ENCODE measurements around the gene EEFSEC. TPM values are rescaled to one million over a fixed set of nuclear protein-coding genes. Genes with fewer than 3 reads are reported as not detected.
A peak's percentile ranks its signal among the peaks of the same experiment; 100 is the strongest.

Gene EEFSEC
- total RNA-seq, 6 donors from 2014 or later: 14.9 to 38.8 (median 17.9) TPM

- Histone ChIP-seq H3K27me3 (no peaks in the 10 kb centered on the region), H3K9me3 (no peaks in the 10 kb centered on the region), H3K36me3 (no peaks in the 10 kb centered on the region), H3K4me3 (no peak overlapping the region), H3K4me1 (no peaks in the 10 kb centered on the region), H3K27ac (no peak overlapping the region)
- WGBS, 2 donors: 86 to 93% methylated on average over 4 to 7 of the region's 7 CpGs
- DNase-seq (peak in 1 of 2 donors; percentile 66), ATAC-seq (ENCODE audit: low FRiP score in 2 of 2) (no peak)
- no peak for TF ChIP-seq POLR2AphosphoS5 (IDR thresholded peaks at IDR 0.05)
- no peak for TF ChIP-seq POLR2A (IDR thresholded peaks at IDR 0.05)
- TF ChIP-seq CTCF (IDR thresholded peaks at IDR 0.05): no peak
- no peak for TF ChIP-seq EP300 (IDR thresholded peaks at IDR 0.05)
These were observed 254.0 kb downstream of the EEFSEC start for GRCh38 chr3:128407247-128407646.

GRCh38 chr3:128408012-128408692, 254.9 kb downstream of the EEFSEC start:
- Histone ChIP-seq H3K27me3 (no peaks in the 10 kb centered on the region), H3K4me1 (no peaks in the 10 kb centered on the region), H3K9me3 (no peaks in the 10 kb centered on the region), H3K36me3 (no peaks in the 10 kb centered on the region), H3K4me3 (no peak overlapping the region), H3K27ac (no peak overlapping the region)
- TF ChIP-seq POLR2A (IDR thresholded peaks at IDR 0.05) (no peak), CTCF (IDR thresholded peaks at IDR 0.05) (no peak), EP300 (IDR thresholded peaks at IDR 0.05) (no peak), POLR2AphosphoS5 (IDR thresholded peaks at IDR 0.05) (no peak)
- 79 to 99% methylated on average over 5 to 8 of the region's 19 CpGs for WGBS, 2 donors
- peak in 1 of 2 donors; percentile 78 for DNase-seq
- ATAC-seq (ENCODE audit: low FRiP score in 2 of 2): no peak

- no peaks in the 10 kb centered on the region for H3K36me3 ChIP-seq
These were observed 255.7 kb downstream of the EEFSEC start for GRCh38 chr3:128408693-128409623.

More at GRCh38 chr3:128408693-128409623, 255.7 kb downstream of the EEFSEC start:
- no peak overlapping the region for H3K4me3 ChIP-seq
- ATAC-seq (ENCODE audit: low FRiP score in 2 of 2): no peak
- H3K27ac ChIP-seq: no peak overlapping the region
- no peaks in the 10 kb centered on the region for H3K4me1 ChIP-seq
- WGBS, 2 donors: 74 to 78% methylated on average over 16 of the region's 16 CpGs
- H3K27me3 ChIP-seq: no peaks in the 10 kb centered on the region
- TF ChIP-seq POLR2A (IDR thresholded peaks at IDR 0.05): no peak
- TF ChIP-seq EP300 (IDR thresholded peaks at IDR 0.05): no peak
- TF ChIP-seq CTCF (IDR thresholded peaks at IDR 0.05): no peak
- no peak for TF ChIP-seq POLR2AphosphoS5 (IDR thresholded peaks at IDR 0.05)
- no peaks in the 10 kb centered on the region for H3K9me3 ChIP-seq
- DNase-seq: no peak
